Right atrium auricular region (tissue), 2 donors: Measurements from ENCODE around the gene ROR2. TPM values are rescaled to one million over a fixed set of nuclear protein-coding genes. Genes with fewer than 3 reads are reported as not detected.

Experiments
- DNase-seq: peaks from one replicate; pipeline ENCODE4 v3.0.0-alpha.2; 2019; ENCODE audit warnings: low spot score
- H3K27ac ChIP-seq, 2 donors: fragments of 200-600 bp; sonication (generic); 1 replicate in 1 of 2; 2 replicates in 1 of 2; pipeline ENCODE4 v1.5.1; 2016 to 2019
- H3K27me3 ChIP-seq, 2 donors: fragments of 200-600 bp; sonication (generic); one replicate each; pipeline versions ENCODE4 v1.5.1 to v1.6.0; 2017 to 2019
- H3K36me3 ChIP-seq: fragments of 200-600 bp; sonication (generic); one replicate; pipeline ENCODE4 v1.5.1; 2016
- H3K4me1 ChIP-seq, 2 donors: fragments of 200-600 bp; sonication (generic); one replicate each; pipeline versions ENCODE4 v1.5.1 to v1.6.0; 2017 to 2019
- H3K4me3 ChIP-seq, 2 donors: fragments of 200-600 bp; sonication (generic); 1 replicate in 1 of 2; 2 replicates in 1 of 2; pipeline ENCODE4 v1.5.1; 2017 to 2019; ENCODE audit warnings: mild to moderate bottlenecking in 1 of 2, moderate library complexity in 1 of 2
- H3K9me3 ChIP-seq, 2 donors: fragments of 200-600 bp; sonication (generic); one replicate each; pipeline ENCODE4 v1.5.1; 2019
- CTCF ChIP-seq, 2 donors: fragments of 200-600 bp; sonication (generic); IDR thresholded peaks; one replicate each; pipeline ENCODE4 v1.5.1; 2019; ENCODE audit warnings: antibody characterized with exemption in 2 of 2
- total RNA-seq, 2 donors: library from RNA; depleted of rRNA; stranded (reverse); fragments of >200 nt; gene quantifications; one replicate each; pipeline ENCODE4 v1.1.0, GENCODE V29; 2016

The ROR2 gene
- total RNA-seq, 2 donors from 2014 or later: 21.8 to 28.5 TPM

GRCh38 chr9:91882627-91883026 lies 67.4 kb downstream of the ROR2 start:
- Histone ChIP-seq H3K27me3 (no peaks in the 10 kb centered on the region), H3K27ac (peak overlapping the region; percentile 45 to 60), H3K9me3 (no peaks in the 10 kb centered on the region), H3K4me3 (peak overlapping the region in 1 of 2 donors; percentile 6), H3K36me3 (no peaks in the 10 kb centered on the region), H3K4me1 (peaks cover 0 to 36% of the 10 kb centered on the region in 2 donors)
- no peak for TF ChIP-seq CTCF (IDR thresholded peaks at IDR 0.05)
- no peak for DNase-seq

- no peak for DNase-seq
- Histone ChIP-seq H3K36me3 (no peaks in the 10 kb centered on the region), H3K4me1 (peaks cover 0 to 46% of the 10 kb centered on the region in 2 donors), H3K9me3 (no peaks in the 10 kb centered on the region), H3K4me3 (no peak overlapping the region), H3K27me3 (no peaks in the 10 kb centered on the region), H3K27ac (peak overlapping the region in 1 of 2 donors; percentile 25)
- no peak for TF ChIP-seq CTCF (IDR thresholded peaks at IDR 0.05)
Observed at GRCh38 chr9:91880378-91880972, 69.6 kb downstream of the ROR2 start.

GRCh38 chr9:91879231-91879630 lies 70.8 kb downstream of the ROR2 start:
- Histone ChIP-seq H3K4me3 (no peak overlapping the region), H3K9me3 (no peaks in the 10 kb centered on the region), H3K27me3 (no peaks in the 10 kb centered on the region), H3K27ac (no peak overlapping the region), H3K4me1 (peaks cover 0 to 46% of the 10 kb centered on the region in 2 donors), H3K36me3 (no peaks in the 10 kb centered on the region)
- TF ChIP-seq CTCF (IDR thresholded peaks at IDR 0.05): no peak
- no peak for DNase-seq

GRCh38 chr9:91873637-91874051 lies 76.4 kb downstream of the ROR2 start:
- H3K4me3 ChIP-seq: no peak overlapping the region
- no peaks in the 10 kb centered on the region for H3K9me3 ChIP-seq
- no peak for TF ChIP-seq CTCF (IDR thresholded peaks at IDR 0.05)
- H3K27me3 ChIP-seq: no peaks in the 10 kb centered on the region
- DNase-seq: no peak
- peaks cover 0 to 17% of the 10 kb centered on the region in 2 donors for H3K4me1 ChIP-seq
- no peaks in the 10 kb centered on the region for H3K36me3 ChIP-seq
- peak overlapping the region; percentile 76 to 80 for H3K27ac ChIP-seq

- Histone ChIP-seq H3K9me3 (no peaks in the 10 kb centered on the region), H3K4me1 (peaks cover 0 to 17% of the 10 kb centered on the region in 2 donors), H3K4me3 (no peak overlapping the region), H3K27ac (no peak overlapping the region), H3K36me3 (no peaks in the 10 kb centered on the region), H3K27me3 (no peaks in the 10 kb centered on the region)
- no peak for TF ChIP-seq CTCF (IDR thresholded peaks at IDR 0.05)
- no peak for DNase-seq
Observed at GRCh38 chr9:91868732-91869391, 81.2 kb downstream of the ROR2 start.
